HepG2 (cell line): ENCODE measurements around the gene IRF2. TPM values are rescaled to one million over a fixed set of nuclear protein-coding genes. Genes with fewer than 3 reads are reported as not detected.

Experiments used
- ATAC-seq: fragments of 200-7000 bp; cut with Tn5 transposase; 3 replicates; pipeline ENCODE4 v1.9.1; 2020; ENCODE audit warnings: mild to moderate bottlenecking, moderate library complexity
- BruUV-seq: library from RNA; stranded (reverse); fragments of 400-500 nt; replicated peaks from 2 replicates; lab custom pipeline; 2021; lab: Mats Ljungman, UMichigan
- CTCF ChIA-PET: fragments of 300-600 bp; formaldehyde crosslinking; extraction: SDS; loops from one replicate; lab custom pipeline; 2021; ENCODE audit warnings: low total read pairs, inconsistent platforms, low intra/inter-chr PET ratio; lab: Yijun Ruan, JAX
- POLR2A ChIA-PET: fragments of 350-600 bp; sonication (Branson Sonifier 250); formaldehyde crosslinking; loops from one replicate; lab custom pipeline; 2020; ENCODE audit warnings: antibody characterized with exemption, inconsistent platforms; lab: Yijun Ruan, JAX
- DNase-seq: peaks from one replicate; pipeline ENCODE4 v3.0.0-alpha.2; 2015; ENCODE audit warnings: low spot score
- FAIRE-seq: peaks from 3 replicates; lab custom pipeline; 2011; peaks lifted over from hg19 to GRCh38; lab: Jason Lieb, UNC
- H2AFZ ChIP-seq: one replicate; pipeline ENCODE4 v1.6.1; 2011; ENCODE audit warnings: low read length, inconsistent platforms
- H3K27ac ChIP-seq: fragments of 300-600 bp; 3 replicates; pipeline ENCODE4 v1.8.0; 2011; ENCODE audit warnings: mixed run types, mild to moderate bottlenecking, mixed read lengths, low read length, inconsistent platforms; ENCODE audit not compliant: insufficient read depth; ENCODE audit errors: extremely low read length
- H3K27me3 ChIP-seq, 2 experiments: fragments of 200-600 bp in 1 of 2; 2 replicates in 1 of 2; 3 replicates in 1 of 2; pipeline versions ENCODE4 v1.6.0 to v1.8.0; 2011; ENCODE audit warnings: low read length in 2 of 2, mild to moderate bottlenecking in 2 of 2, moderate library complexity in 2 of 2, inconsistent platforms in 1 of 2; ENCODE audit not compliant: insufficient read depth in 2 of 2, control insufficient read depth in 1 of 2
- H3K36me3 ChIP-seq, 2 experiments: fragments of 200-600 bp in 1 of 2; replicated peaks in 1 of 2; 2 replicates in 1 of 2; 3 replicates in 1 of 2; pipeline versions ENCODE4 v1.5.1 to v1.8.0; 2011; ENCODE audit warnings: low read length in 2 of 2, inconsistent platforms in 1 of 2; ENCODE audit not compliant: insufficient read depth in 2 of 2, control insufficient read depth in 1 of 2
- H3K4me1 ChIP-seq: 2 replicates; pipeline ENCODE4 v1.5.1; 2012; ENCODE audit warnings: low read length, inconsistent platforms; ENCODE audit not compliant: insufficient read depth
- H3K4me2 ChIP-seq: 2 replicates; pipeline ENCODE4 v1.6.0; 2011; ENCODE audit warnings: low read depth, low read length, inconsistent platforms
- H3K4me3 ChIP-seq, 3 experiments: fragments of 200-600 bp in 1 of 3; sonication (generic), shearing (Covaris generic) in 1 of 3; replicated peaks in 1 of 3; 2 replicates each; pipeline ENCODE4 v1.5.1; 2011 to 2016; ENCODE audit warnings: low read length in 3 of 3, inconsistent platforms in 2 of 3, low read depth in 2 of 3, mild to moderate bottlenecking in 2 of 3, control low read depth in 1 of 3, mixed read lengths in 1 of 3; ENCODE audit not compliant: insufficient read depth in 1 of 3
- H3K79me2 ChIP-seq: one replicate; pipeline ENCODE4 v1.6.1; 2011; ENCODE audit warnings: low read length, inconsistent platforms; ENCODE audit not compliant: insufficient read depth
- H3K9ac ChIP-seq: 2 replicates; pipeline ENCODE4 v1.6.0; 2011; ENCODE audit warnings: mild to moderate bottlenecking, low read depth, low read length, inconsistent platforms; ENCODE audit not compliant: insufficient read depth
- H3K9me3 ChIP-seq: 2 replicates; pipeline ENCODE4 v1.5.1; 2012; ENCODE audit warnings: mild to moderate bottlenecking, low read length
- H4K20me1 ChIP-seq: 2 replicates; pipeline ENCODE4 v1.6.0; 2011; ENCODE audit warnings: inconsistent platforms, mild to moderate bottlenecking, low read length, moderate library complexity; ENCODE audit not compliant: insufficient read depth
- ESRRA ChIP-seq: sonication (generic); formaldehyde crosslinking; IDR thresholded peaks from 2 replicates; pipeline ENCODE4 v1.5.1; 2020; ENCODE audit warnings: mild to moderate bottlenecking, low read depth, missing genetic modification reagents
- ETV5 ChIP-seq: IDR thresholded peaks from 2 replicates; pipeline ENCODE4 v1.6.1; 2018; ENCODE audit warnings: missing biosample characterization, missing genetic modification reagents, inconsistent platforms, borderline replicate concordance
- FOXA3 ChIP-seq: IDR thresholded peaks from 2 replicates; pipeline ENCODE4 v1.6.1; 2016; ENCODE audit warnings: missing genetic modification reagents, missing compliant biosample characterization
- GABPB1 ChIP-seq: IDR thresholded peaks from 2 replicates; pipeline ENCODE4 v1.6.1; 2016; ENCODE audit warnings: mild to moderate bottlenecking, missing genetic modification reagents, moderate library complexity, missing compliant biosample characterization
- GATA4 ChIP-seq: sonication (generic); IDR thresholded peaks from 2 replicates; pipeline ENCODE4 v1.6.1; 2016; ENCODE audit warnings: antibody characterized with exemption, low read depth, borderline replicate concordance
- HNRNPUL1 ChIP-seq: fragments of 200-400 bp; formaldehyde crosslinking; IDR thresholded peaks from 2 replicates; pipeline ENCODE4 v1.6.1; 2017; ENCODE audit warnings: low read depth, mild to moderate bottlenecking, low read length, moderate library complexity
- MAZ ChIP-seq, 2 experiments: sonication (generic) in 1 of 2; formaldehyde crosslinking in 1 of 2; IDR thresholded peaks; 2 replicates each; pipeline versions ENCODE4 v1.5.0 to v1.6.1; 2012 to 2020; ENCODE audit warnings: low read depth in 2 of 2, mild to moderate bottlenecking in 2 of 2, borderline replicate concordance in 1 of 2, improper control_type of control experiment in 1 of 2, low read length in 1 of 2, missing genetic modification reagents in 1 of 2, moderate library complexity in 1 of 2
- NR2F6 ChIP-seq, 2 experiments: IDR thresholded peaks; 2 replicates each; pipeline ENCODE4 v1.6.1; 2016; ENCODE audit warnings: antibody characterized with exemption in 1 of 2, mild to moderate bottlenecking in 1 of 2
- PLRG1 ChIP-seq: fragments of 450-650 bp; conservative IDR thresholded peaks from 2 replicates; pipeline ENCODE4 v1.6.1; 2016
- SNRNP70 ChIP-seq: fragments of 200-400 bp; formaldehyde crosslinking; IDR thresholded peaks from 2 replicates; pipeline ENCODE4 v1.6.1; 2017; ENCODE audit warnings: mild to moderate bottlenecking, low read depth, low read length, moderate library complexity
- ZFP90 ChIP-seq: sonication (generic); formaldehyde crosslinking; IDR thresholded peaks from 2 replicates; pipeline ENCODE4 v1.8.0; 2022; ENCODE audit warnings: missing genetic modification reagents, mild to moderate bottlenecking, inconsistent platforms, borderline replicate concordance
- WGBS: methylation state at CpG from one replicate; pipeline ENCODE4 v1.1.6; 2017; ENCODE audit warnings: low lambda C conversion rate; 5-methylcytosine and 5-hydroxymethylcytosine counted together
- in situ Hi-C: cut with HindIII; loops from 2 replicates; pipeline ENCODE4 v1.10.0; 2017; ENCODE audit warnings: low pct_unique_long_range_greater_than_20kb; ENCODE audit not compliant: extremely low pct_ligation_motif_present
- intact Hi-C: fragments of 100-400 bp; cut with micrococcal nuclease; formaldehyde crosslinking; loops from one replicate; pipeline ENCODE4 v1.10.0; 2022; ENCODE audit not compliant: unreplicated experiment
- polyA plus RNA-seq, 8 experiments: library from polyadenylated mRNA; depleted of rRNA in 3 of 8; stranded (reverse) in 7 of 8; unstranded in 1 of 8; fragments of >200 nt; fragmentation: Illumina TruSeq in 4 of 8; extraction: Trizol in 4 of 8; gene quantifications; 2 replicates each; pipeline versions ENCODE4 v1.2.1 to v1.2.3, GENCODE V29; 2011 to 2016; ENCODE audit warnings: low read depth in 4 of 8, missing spikeins in 1 of 8, mixed read lengths in 1 of 8; ENCODE audit not compliant: insufficient read depth in 1 of 8
- total RNA-seq, 5 experiments: library from RNA; depleted of rRNA; stranded (reverse); fragments of >200 nt; fragmentation: Illumina TruSeq; extraction: Trizol; gene quantifications; 2 replicates each; pipeline ENCODE4 v1.2.3, GENCODE V29; 2016; ENCODE audit warnings: low read depth in 1 of 5
- TF ChIP-seq, protein P1 (sequence below): sonication (generic); formaldehyde crosslinking; IDR thresholded peaks from 2 replicates; pipeline ENCODE4 v1.4.0; 2020; ENCODE audit warnings: missing genetic modification reagents, borderline replicate concordance
- TF ChIP-seq, protein P2 (sequence below): sonication (generic); formaldehyde crosslinking; IDR thresholded peaks from 2 replicates; pipeline ENCODE4 v1.5.1; 2020; ENCODE audit warnings: mild to moderate bottlenecking, missing genetic modification reagents, borderline replicate concordance
- TF ChIP-seq, protein P3 (sequence below): sonication (generic); IDR thresholded peaks from 2 replicates; pipeline ENCODE4 v1.6.1; 2016; ENCODE audit warnings: low read depth, borderline replicate concordance

Gene IRF2
- total and polyA plus RNA-seq, 2 of the 13 experiments (the other 11 are each of a cell fraction or from before 2014, with no cell fraction given): 15.5 to 28.8 TPM

DNA sequence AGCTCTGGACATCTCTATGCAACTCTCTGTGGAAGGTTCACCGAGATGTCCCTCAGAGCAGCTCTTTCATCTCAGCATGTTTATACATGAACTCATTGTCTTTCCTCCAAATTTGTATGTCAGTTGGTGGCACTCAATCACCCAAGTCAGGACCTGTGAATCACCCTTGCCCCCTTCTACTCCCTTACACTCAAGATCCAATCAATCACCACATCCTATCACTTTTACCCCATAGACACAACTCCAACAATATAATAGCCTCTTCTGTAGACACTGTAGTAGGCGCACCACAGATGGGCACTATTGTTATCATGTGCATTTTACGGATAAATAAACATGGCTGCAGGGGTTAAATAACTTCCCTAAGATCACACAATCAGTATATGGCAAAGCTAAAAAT is 41.3 kb upstream of the IRF2 start:
- no peak overlapping the region for H3K4me2 ChIP-seq
- H3K27ac ChIP-seq: no peak overlapping the region
- BruUV-seq: no TSS peak
- peaks cover 22% of the 10 kb centered on the region; the same call in 1 of the 2 replicates for H3K4me1 ChIP-seq
- DNase-seq: no peak
- H3K27me3 ChIP-seq: peaks cover 0 to 6% of the 10 kb centered on the region in 2 experiments; a peak in 1 of 5 replicates
- H3K4me3 ChIP-seq: no peak overlapping the region
- CTCF ChIA-PET: no interaction called here
- in situ Hi-C loops: no loop called here
- no peaks in the 10 kb centered on the region for H3K9me3 ChIP-seq
- H4K20me1 ChIP-seq: no peaks in the 10 kb centered on the region
- intact Hi-C loops: no loop called here
- 44% methylated on average over 3 of the region's 3 CpGs for WGBS
- TF ChIP-seq SNRNP70: no peak
- no peak for TF ChIP-seq ESRRA
- no peak for TF ChIP-seq FOXA3 (CRISPR knock-in tag)
- TF ChIP-seq, protein P1, sequence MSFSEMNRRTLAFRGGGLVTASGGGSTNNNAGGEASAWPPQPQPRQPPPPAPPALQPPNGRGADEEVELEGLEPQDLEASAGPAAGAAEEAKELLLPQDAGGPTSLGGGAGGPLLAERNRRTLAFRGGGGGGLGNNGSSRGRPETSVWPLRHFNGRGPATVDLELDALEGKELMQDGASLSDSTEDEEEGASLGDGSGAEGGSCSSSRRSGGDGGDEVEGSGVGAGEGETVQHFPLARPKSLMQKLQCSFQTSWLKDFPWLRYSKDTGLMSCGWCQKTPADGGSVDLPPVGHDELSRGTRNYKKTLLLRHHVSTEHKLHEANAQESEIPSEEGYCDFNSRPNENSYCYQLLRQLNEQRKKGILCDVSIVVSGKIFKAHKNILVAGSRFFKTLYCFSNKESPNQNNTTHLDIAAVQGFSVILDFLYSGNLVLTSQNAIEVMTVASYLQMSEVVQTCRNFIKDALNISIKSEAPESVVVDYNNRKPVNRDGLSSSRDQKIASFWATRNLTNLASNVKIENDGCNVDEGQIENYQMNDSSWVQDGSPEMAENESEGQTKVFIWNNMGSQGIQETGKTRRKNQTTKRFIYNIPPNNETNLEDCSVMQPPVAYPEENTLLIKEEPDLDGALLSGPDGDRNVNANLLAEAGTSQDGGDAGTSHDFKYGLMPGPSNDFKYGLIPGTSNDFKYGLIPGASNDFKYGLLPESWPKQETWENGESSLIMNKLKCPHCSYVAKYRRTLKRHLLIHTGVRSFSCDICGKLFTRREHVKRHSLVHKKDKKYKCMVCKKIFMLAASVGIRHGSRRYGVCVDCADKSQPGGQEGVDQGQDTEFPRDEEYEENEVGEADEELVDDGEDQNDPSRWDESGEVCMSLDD (CRISPR knock-in tag): no peak
- TF ChIP-seq ETV5: no peak
- no peak for TF ChIP-seq GABPB1 (CRISPR knock-in tag)
- TF ChIP-seq, protein P2, sequence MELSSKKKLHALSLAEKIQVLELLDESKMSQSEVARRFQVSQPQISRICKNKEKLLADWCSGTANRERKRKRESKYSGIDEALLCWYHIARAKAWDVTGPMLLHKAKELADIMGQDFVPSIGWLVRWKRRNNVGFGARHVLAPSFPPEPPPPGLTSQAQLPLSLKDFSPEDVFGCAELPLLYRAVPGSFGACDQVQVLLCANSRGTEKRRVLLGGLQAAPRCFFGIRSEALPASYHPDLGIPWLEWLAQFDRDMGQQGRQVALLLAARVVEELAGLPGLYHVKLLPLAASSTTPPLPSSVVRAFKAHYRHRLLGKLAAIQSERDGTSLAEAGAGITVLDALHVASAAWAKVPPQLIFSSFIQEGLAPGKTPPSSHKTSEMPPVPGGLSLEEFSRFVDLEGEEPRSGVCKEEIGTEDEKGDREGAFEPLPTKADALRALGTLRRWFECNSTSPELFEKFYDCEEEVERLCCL (CRISPR knock-in tag): no peak
- TF ChIP-seq GATA4: no peak
- TF ChIP-seq PLRG1: no peak
- TF ChIP-seq NR2F6 (IDR thresholded peaks at IDR 0.05): no peak
- no peak for TF ChIP-seq NR2F6 (CRISPR knock-in tag; IDR thresholded peaks at IDR 0.05)
- no peak for TF ChIP-seq MAZ (IDR thresholded peaks at IDR 0.05; ENCODE audit: borderline replicate concordance, low read depth, low read length)
- TF ChIP-seq MAZ (CRISPR knock-in tag; IDR thresholded peaks at IDR 0.05; ENCODE audit: low read depth): no peak
- TF ChIP-seq, protein P3, sequence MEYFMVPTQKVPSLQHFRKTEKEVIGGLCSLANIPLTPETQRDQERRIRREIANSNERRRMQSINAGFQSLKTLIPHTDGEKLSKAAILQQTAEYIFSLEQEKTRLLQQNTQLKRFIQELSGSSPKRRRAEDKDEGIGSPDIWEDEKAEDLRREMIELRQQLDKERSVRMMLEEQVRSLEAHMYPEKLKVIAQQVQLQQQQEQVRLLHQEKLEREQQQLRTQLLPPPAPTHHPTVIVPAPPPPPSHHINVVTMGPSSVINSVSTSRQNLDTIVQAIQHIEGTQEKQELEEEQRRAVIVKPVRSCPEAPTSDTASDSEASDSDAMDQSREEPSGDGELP: no peak
- no peak for TF ChIP-seq HNRNPUL1
- no peak for TF ChIP-seq ZFP90 (CRISPR knock-in tag)
- TF ChIP-seq, all 625 proteins: peak for 0
- POLR2A ChIA-PET: no interaction called here
- no peak for FAIRE-seq
- no peaks in the 10 kb centered on the region for H3K36me3 ChIP-seq
- H3K79me2 ChIP-seq: no peaks in the 10 kb centered on the region
- H3K9ac ChIP-seq: no peak overlapping the region
- H2AFZ ChIP-seq: no peak overlapping the region
- no peak for ATAC-seq
